Measurements from ENCODE around the gene CDH12.

GRCh38 chr5:22577006-22577405, 276.1 kb downstream of the CDH12 start:
- TF ChIP-seq POLR2AphosphoS5 (IDR thresholded peaks at IDR 0.05; ENCODE audit: low read depth) (no peak), CTCF (IDR thresholded peaks at IDR 0.05; ENCODE audit: insufficient read depth, low read length) (no peak), REST (IDR thresholded peaks at IDR 0.05; ENCODE audit: insufficient replicate concordance, low read depth) (no peak), SPI1 (IDR thresholded peaks at IDR 0.05; ENCODE audit: borderline replicate concordance, low read depth) (no peak)
